ENCODE measurements around the gene FIBCD1.

FIBCD1 gene

DNA sequence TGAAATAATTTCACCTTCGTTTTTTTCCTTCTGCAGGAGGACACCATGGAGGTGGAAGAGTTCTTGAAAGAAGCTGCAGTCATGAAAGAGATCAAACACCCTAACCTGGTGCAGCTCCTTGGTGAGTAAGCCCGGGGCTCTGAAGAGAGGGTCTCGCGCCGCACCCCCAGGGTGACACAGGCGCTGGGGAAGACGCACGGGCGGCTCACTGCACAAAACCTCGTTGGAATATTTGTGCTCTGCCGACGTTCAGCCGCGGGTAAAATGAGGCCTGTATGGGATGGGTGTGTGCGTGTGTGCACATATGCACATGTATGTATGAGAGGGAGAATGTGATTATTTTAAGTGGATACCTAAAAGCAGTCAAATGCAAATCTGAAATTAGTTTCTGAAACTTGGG is 67.0 kb downstream of the FIBCD1 start:
- no peak for DNase-seq (ENCODE audit: extremely low read depth, low read depth)
- no peak overlapping the region for H3K4me3 ChIP-seq (replicated peaks; ENCODE audit: low read depth, low read length)
- TF ChIP-seq, protein P1, sequence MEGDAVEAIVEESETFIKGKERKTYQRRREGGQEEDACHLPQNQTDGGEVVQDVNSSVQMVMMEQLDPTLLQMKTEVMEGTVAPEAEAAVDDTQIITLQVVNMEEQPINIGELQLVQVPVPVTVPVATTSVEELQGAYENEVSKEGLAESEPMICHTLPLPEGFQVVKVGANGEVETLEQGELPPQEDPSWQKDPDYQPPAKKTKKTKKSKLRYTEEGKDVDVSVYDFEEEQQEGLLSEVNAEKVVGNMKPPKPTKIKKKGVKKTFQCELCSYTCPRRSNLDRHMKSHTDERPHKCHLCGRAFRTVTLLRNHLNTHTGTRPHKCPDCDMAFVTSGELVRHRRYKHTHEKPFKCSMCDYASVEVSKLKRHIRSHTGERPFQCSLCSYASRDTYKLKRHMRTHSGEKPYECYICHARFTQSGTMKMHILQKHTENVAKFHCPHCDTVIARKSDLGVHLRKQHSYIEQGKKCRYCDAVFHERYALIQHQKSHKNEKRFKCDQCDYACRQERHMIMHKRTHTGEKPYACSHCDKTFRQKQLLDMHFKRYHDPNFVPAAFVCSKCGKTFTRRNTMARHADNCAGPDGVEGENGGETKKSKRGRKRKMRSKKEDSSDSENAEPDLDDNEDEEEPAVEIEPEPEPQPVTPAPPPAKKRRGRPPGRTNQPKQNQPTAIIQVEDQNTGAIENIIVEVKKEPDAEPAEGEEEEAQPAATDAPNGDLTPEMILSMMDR (IDR thresholded peaks at IDR 0.05; ENCODE audit: low read depth, low read length, missing control alignments): no peak

DNA sequence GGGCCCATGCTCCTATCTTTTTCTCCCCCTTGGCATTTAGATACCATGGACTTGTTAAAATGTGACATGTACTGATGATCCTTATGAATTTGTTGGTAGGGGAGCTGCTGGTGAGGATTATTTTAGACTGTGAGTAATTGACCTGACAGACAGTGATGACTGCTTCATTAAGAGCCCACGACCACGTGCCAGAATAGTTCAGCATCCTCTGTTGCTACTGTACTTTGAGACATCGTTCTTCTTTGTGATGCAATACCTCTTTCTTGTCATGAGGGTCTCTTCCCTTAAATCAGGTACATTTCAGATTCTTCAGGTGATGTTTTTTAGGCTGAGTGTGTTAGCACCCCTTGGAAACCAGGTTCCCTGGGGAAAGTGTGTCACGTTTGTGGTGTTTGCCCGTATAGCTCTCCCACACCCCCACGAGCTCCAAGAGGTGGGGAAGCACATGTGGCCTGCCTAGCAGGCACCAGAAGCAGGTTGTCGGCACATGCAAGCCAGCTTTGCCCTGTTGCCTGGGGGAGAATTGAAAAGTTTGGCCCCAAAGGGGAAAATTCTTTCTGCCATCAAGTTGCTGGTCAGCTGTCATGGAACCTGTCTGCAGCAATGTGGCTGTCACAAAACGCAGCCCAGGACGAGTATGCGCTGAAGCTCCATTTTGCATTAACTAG is 67.5 kb downstream of the FIBCD1 start:
- no peak overlapping the region for H3K4me3 ChIP-seq (replicated peaks; ENCODE audit: low read depth, low read length)
- TF ChIP-seq, protein P1 (IDR thresholded peaks at IDR 0.05; ENCODE audit: low read depth, low read length, missing control alignments): no peak
- DNase-seq (ENCODE audit: extremely low read depth, low read depth): no peak

DNA sequence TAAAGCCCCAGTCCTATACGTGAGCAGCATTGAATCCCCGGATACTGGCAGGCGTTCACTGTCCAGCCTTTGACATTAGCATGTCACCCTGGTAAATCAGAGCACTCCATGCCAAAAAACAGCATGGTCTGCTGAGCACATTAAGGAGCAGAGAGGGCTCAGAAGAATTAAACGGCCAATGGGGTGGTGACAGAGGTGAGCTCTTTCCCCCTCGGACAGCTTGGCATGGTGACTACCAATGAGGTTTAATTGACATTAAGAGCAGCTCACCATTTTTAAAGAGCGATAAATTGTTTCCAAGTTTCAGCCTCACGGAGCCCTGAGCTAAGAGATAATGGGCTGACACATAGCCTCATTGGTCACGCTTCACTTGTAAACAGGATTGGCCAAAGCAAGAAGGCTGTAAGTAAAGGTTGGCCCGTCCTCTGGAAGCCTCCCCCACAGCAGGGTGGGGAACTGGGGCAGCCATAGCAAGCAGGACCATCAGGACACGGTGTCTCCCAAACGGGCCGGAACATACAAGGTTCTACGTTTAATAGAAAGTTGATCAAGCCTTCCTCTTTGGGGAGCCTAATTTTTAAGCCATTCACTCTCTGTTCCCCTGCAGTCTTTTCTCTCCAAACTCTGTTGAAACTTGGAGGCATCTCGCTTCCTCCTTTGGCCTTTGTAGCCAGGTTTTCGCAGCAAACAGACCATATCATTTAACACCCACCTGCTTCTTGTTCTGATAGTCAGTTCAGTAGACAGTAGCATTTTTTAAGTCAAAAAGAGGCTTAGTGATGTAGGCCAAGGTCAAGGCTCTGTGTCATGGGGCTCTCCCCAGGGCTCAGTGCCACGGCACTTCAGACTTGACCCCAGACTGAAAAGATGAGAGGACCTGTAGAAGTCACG is 68.3 kb downstream of the FIBCD1 start:
- TF ChIP-seq, protein P1 (IDR thresholded peaks at IDR 0.05; ENCODE audit: low read depth, low read length, missing control alignments): no peak
- DNase-seq (ENCODE audit: extremely low read depth, low read depth): no peak
- H3K4me3 ChIP-seq (replicated peaks; ENCODE audit: low read depth, low read length): no peak overlapping the region

DNA sequence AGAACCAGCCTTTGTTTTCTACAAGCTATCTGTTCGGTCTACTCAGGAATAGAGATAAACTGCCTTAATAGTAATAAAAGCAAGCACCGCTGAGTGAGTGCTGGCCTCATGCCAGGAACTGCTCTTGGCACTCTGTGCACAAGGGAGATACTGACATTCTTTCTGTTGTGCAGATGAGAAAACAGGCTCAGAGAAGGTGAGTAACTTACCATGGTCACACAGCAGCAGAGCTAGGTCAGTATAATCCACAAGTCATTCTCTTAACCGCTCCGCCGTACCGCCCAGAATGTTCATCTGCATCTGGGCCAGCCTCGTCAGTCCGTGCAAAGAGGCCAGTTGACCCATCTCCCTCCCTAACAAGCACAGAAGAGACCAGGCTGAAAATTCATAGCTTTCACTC is 69.8 kb downstream of the FIBCD1 start:
- TF ChIP-seq, protein P1 (IDR thresholded peaks at IDR 0.05; ENCODE audit: low read depth, low read length, missing control alignments): no peak
- H3K4me3 ChIP-seq (replicated peaks; ENCODE audit: low read depth, low read length): no peak overlapping the region
- DNase-seq (ENCODE audit: extremely low read depth, low read depth): no peak

DNA sequence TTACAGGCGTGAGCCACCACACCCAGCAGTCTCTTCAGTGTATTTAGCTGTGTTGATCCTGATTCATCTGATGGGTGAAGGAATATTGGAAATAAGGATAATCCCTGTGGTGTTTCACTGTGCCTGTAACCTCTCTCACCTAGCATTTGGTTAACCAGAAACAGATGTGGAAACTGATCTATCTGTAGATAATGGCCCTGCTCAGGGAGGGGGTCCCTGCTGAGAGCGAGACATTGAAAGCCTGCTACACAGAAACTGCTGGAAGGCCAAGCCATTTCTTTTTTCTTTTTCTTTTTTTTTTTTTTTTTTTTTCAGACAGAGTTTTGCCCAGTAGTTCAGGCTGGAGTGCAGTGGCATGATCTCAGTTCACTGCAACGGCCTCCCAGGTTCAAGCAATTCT is 70.8 kb downstream of the FIBCD1 start:
- H3K4me3 ChIP-seq (replicated peaks; ENCODE audit: low read depth, low read length): no peak overlapping the region
- no peak for DNase-seq (ENCODE audit: extremely low read depth, low read depth)
- TF ChIP-seq, protein P1 (IDR thresholded peaks at IDR 0.05; ENCODE audit: low read depth, low read length, missing control alignments): no peak

DNA sequence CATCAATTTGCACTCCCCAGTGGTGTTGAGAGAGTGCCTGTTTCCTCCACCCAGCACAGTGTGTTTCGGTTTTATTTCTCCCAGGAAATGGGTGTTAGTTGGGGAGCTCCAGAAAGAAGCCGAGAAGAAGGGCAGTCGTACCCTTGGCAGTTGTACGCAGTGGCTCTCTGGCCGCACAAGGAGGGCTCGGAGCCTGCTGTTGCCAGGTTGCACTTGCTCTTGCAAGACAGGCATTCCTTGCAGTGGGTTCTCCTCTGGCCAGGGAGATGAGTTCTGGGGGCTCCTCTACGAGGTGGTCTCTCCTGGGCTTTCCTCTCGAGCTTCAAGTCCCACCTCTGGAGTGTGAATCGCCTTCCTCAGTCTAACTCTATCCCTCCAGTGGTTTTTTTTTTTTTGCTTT is 71.5 kb downstream of the FIBCD1 start:
- DNase-seq (ENCODE audit: extremely low read depth, low read depth): no peak
- TF ChIP-seq, protein P1 (IDR thresholded peaks at IDR 0.05; ENCODE audit: low read depth, low read length, missing control alignments): no peak
- H3K4me3 ChIP-seq (replicated peaks; ENCODE audit: low read depth, low read length): no peak overlapping the region

All from HFF-Myc (cell line).